ENCODE results near the gene AP3D1.

The AP3D1 gene

GRCh38 chr19:2191456-2192310 is 40.3 kb upstream of the AP3D1 start:
- Histone ChIP-seq H3K27me3 (ENCODE audit: control insufficient read depth, insufficient read depth, low read length) (no peaks in the 10 kb centered on the region), H3K9ac (ENCODE audit: low read length) (no peak overlapping the region), H3K4me1 (ENCODE audit: control insufficient read depth, low read depth, low read length) (no peaks in the 10 kb centered on the region), H3K4me3 (ENCODE audit: low read length) (no peak overlapping the region), H3K9me3 (ENCODE audit: control insufficient read depth, low read depth, low read length) (no peaks in the 10 kb centered on the region), H3K27ac (ENCODE audit: low read length) (no peak overlapping the region), H3K36me3 (ENCODE audit: control insufficient read depth, low read depth, low read length) (peaks cover 39% of the 10 kb centered on the region)

- Histone ChIP-seq H3K4me1 (ENCODE audit: control insufficient read depth, low read depth, low read length) (no peaks in the 10 kb centered on the region), H3K4me3 (ENCODE audit: low read length) (no peak overlapping the region), H3K36me3 (ENCODE audit: control insufficient read depth, low read depth, low read length) (peaks cover 42% of the 10 kb centered on the region), H3K27me3 (ENCODE audit: control insufficient read depth, insufficient read depth, low read length) (no peaks in the 10 kb centered on the region), H3K9ac (ENCODE audit: low read length) (no peak overlapping the region), H3K27ac (ENCODE audit: low read length) (no peak overlapping the region), H3K9me3 (ENCODE audit: control insufficient read depth, low read depth, low read length) (no peaks in the 10 kb centered on the region)
Measured at GRCh38 chr19:2190848-2191455, 39.6 kb upstream of the AP3D1 start.

GRCh38 chr19:2189880-2190279 is 38.5 kb upstream of the AP3D1 start:
- H3K9me3 ChIP-seq (ENCODE audit: control insufficient read depth, low read depth, low read length), result no peaks in the 10 kb centered on the region
- no peak overlapping the region for H3K27ac ChIP-seq (ENCODE audit: low read length)
- no peak overlapping the region for H3K9ac ChIP-seq (ENCODE audit: low read length)
- H3K36me3 ChIP-seq (ENCODE audit: control insufficient read depth, low read depth, low read length), result peaks cover 44% of the 10 kb centered on the region
- no peaks in the 10 kb centered on the region for H3K27me3 ChIP-seq (ENCODE audit: control insufficient read depth, insufficient read depth, low read length)
- H3K4me3 ChIP-seq (ENCODE audit: low read length), result no peak overlapping the region
- H3K4me1 ChIP-seq (ENCODE audit: control insufficient read depth, low read depth, low read length), result no peaks in the 10 kb centered on the region

- no peaks in the 10 kb centered on the region for H3K27me3 ChIP-seq (ENCODE audit: control insufficient read depth, insufficient read depth, low read length)
- H3K27ac ChIP-seq (ENCODE audit: low read length), result no peak overlapping the region
- no peaks in the 10 kb centered on the region for H3K4me1 ChIP-seq (ENCODE audit: control insufficient read depth, low read depth, low read length)
Measured at GRCh38 chr19:2188708-2189385, 37.5 kb upstream of the AP3D1 start.

GRCh38 chr19:2187159-2187558 is 35.8 kb upstream of the AP3D1 start:
- no peaks in the 10 kb centered on the region for H3K27me3 ChIP-seq (ENCODE audit: control insufficient read depth, insufficient read depth, low read length)
- no peaks in the 10 kb centered on the region for H3K9me3 ChIP-seq (ENCODE audit: control insufficient read depth, low read depth, low read length)
- no peaks in the 10 kb centered on the region for H3K4me1 ChIP-seq (ENCODE audit: control insufficient read depth, low read depth, low read length)
- H3K4me3 ChIP-seq (ENCODE audit: low read length), result no peak overlapping the region
- H3K27ac ChIP-seq (ENCODE audit: low read length), result no peak overlapping the region
- H3K36me3 ChIP-seq (ENCODE audit: control insufficient read depth, low read depth, low read length), result peaks cover 31% of the 10 kb centered on the region
- no peak overlapping the region for H3K9ac ChIP-seq (ENCODE audit: low read length)

More at GRCh38 chr19:2188708-2189385, 37.5 kb upstream of the AP3D1 start:
- Histone ChIP-seq H3K36me3 (ENCODE audit: control insufficient read depth, low read depth, low read length) (peaks cover 40% of the 10 kb centered on the region), H3K9ac (ENCODE audit: low read length) (no peak overlapping the region), H3K4me3 (ENCODE audit: low read length) (no peak overlapping the region), H3K9me3 (ENCODE audit: control insufficient read depth, low read depth, low read length) (no peaks in the 10 kb centered on the region)

GRCh38 chr19:2186071-2186846 is 34.9 kb upstream of the AP3D1 start:
- no peaks in the 10 kb centered on the region for H3K9me3 ChIP-seq (ENCODE audit: control insufficient read depth, low read depth, low read length)
- H3K4me1 ChIP-seq (ENCODE audit: control insufficient read depth, low read depth, low read length), result no peaks in the 10 kb centered on the region
- H3K9ac ChIP-seq (ENCODE audit: low read length), result no peak overlapping the region
- H3K27me3 ChIP-seq (ENCODE audit: control insufficient read depth, insufficient read depth, low read length), result no peaks in the 10 kb centered on the region
- no peak overlapping the region for H3K4me3 ChIP-seq (ENCODE audit: low read length)
- peaks cover 23% of the 10 kb centered on the region for H3K36me3 ChIP-seq (ENCODE audit: control insufficient read depth, low read depth, low read length)
- H3K27ac ChIP-seq (ENCODE audit: low read length), result no peak overlapping the region

- Histone ChIP-seq H3K27ac (ENCODE audit: low read length) (no peak overlapping the region), H3K9me3 (ENCODE audit: control insufficient read depth, low read depth, low read length) (no peaks in the 10 kb centered on the region), H3K27me3 (ENCODE audit: control insufficient read depth, insufficient read depth, low read length) (no peaks in the 10 kb centered on the region), H3K4me1 (ENCODE audit: control insufficient read depth, low read depth, low read length) (no peaks in the 10 kb centered on the region), H3K4me3 (ENCODE audit: low read length) (no peak overlapping the region), H3K36me3 (ENCODE audit: control insufficient read depth, low read depth, low read length) (peaks cover 17% of the 10 kb centered on the region), H3K9ac (ENCODE audit: low read length) (no peak overlapping the region)
Measured at GRCh38 chr19:2185734-2186070, 34.3 kb upstream of the AP3D1 start.

GRCh38 chr19:2184422-2184975 is 33.1 kb upstream of the AP3D1 start:
- Histone ChIP-seq H3K9ac (ENCODE audit: low read length) (no peak overlapping the region), H3K27me3 (ENCODE audit: control insufficient read depth, insufficient read depth, low read length) (no peaks in the 10 kb centered on the region), H3K9me3 (ENCODE audit: control insufficient read depth, low read depth, low read length) (no peaks in the 10 kb centered on the region), H3K4me3 (ENCODE audit: low read length) (no peak overlapping the region), H3K4me1 (ENCODE audit: control insufficient read depth, low read depth, low read length) (no peaks in the 10 kb centered on the region), H3K27ac (ENCODE audit: low read length) (no peak overlapping the region), H3K36me3 (ENCODE audit: control insufficient read depth, low read depth, low read length) (peaks cover 14% of the 10 kb centered on the region)

- Histone ChIP-seq H3K36me3 (ENCODE audit: control insufficient read depth, low read depth, low read length) (peaks cover 10% of the 10 kb centered on the region), H3K9me3 (ENCODE audit: control insufficient read depth, low read depth, low read length) (no peaks in the 10 kb centered on the region), H3K4me1 (ENCODE audit: control insufficient read depth, low read depth, low read length) (no peaks in the 10 kb centered on the region), H3K4me3 (ENCODE audit: low read length) (no peak overlapping the region), H3K9ac (ENCODE audit: low read length) (no peak overlapping the region), H3K27me3 (ENCODE audit: control insufficient read depth, insufficient read depth, low read length) (no peaks in the 10 kb centered on the region), H3K27ac (ENCODE audit: low read length) (no peak overlapping the region)
Measured at GRCh38 chr19:2181633-2181997, 30.2 kb upstream of the AP3D1 start.

- H3K27me3 ChIP-seq (ENCODE audit: control insufficient read depth, insufficient read depth, low read length), result no peaks in the 10 kb centered on the region
- no peak overlapping the region for H3K9ac ChIP-seq (ENCODE audit: low read length)
- no peaks in the 10 kb centered on the region for H3K9me3 ChIP-seq (ENCODE audit: control insufficient read depth, low read depth, low read length)
- H3K36me3 ChIP-seq (ENCODE audit: control insufficient read depth, low read depth, low read length), result peaks cover 8% of the 10 kb centered on the region
- H3K4me1 ChIP-seq (ENCODE audit: control insufficient read depth, low read depth, low read length), result no peaks in the 10 kb centered on the region
- no peak overlapping the region for H3K27ac ChIP-seq (ENCODE audit: low read length)
- H3K4me3 ChIP-seq (ENCODE audit: low read length), result no peak overlapping the region
Measured at GRCh38 chr19:2180881-2181632, 29.7 kb upstream of the AP3D1 start.

All from iPS-18a (cell line).